Posterior vena cava (tissue), 2 donors: Measurements from ENCODE around the gene BCL10. TPM values are rescaled to one million over a fixed set of nuclear protein-coding genes. Genes with fewer than 3 reads are reported as not detected.

ENCODE experiments used
- DNase-seq: peaks from one replicate; pipeline ENCODE4 v3.0.0-alpha.2; 2020; ENCODE audit warnings: low spot score
- intact Hi-C, 2 donors: fragments of 100-400 bp; cut with DNase I; formaldehyde crosslinking; loops; one replicate each; pipeline versions ENCODE4 v1.14.1 to v1.14.2; 2022 to 2023
- total RNA-seq, 2 donors: library from RNA; stranded (reverse); fragmentation: NEBNext Ultra II Directional; extraction: Animal tissue kit (Norgen Biotek cat#: 25700); gene quantifications; one replicate each; pipeline ENCODE4 v1.2.1, GENCODE V29; 2021
- donor health status: DM: yes; HTN: yes; CAD: no.
- donor health status: DM: yes; HTN: yes; CAD: no.

Gene BCL10
- total RNA-seq, 2 donors from 2014 or later = 17.0 to 22.1 TPM

DNA sequence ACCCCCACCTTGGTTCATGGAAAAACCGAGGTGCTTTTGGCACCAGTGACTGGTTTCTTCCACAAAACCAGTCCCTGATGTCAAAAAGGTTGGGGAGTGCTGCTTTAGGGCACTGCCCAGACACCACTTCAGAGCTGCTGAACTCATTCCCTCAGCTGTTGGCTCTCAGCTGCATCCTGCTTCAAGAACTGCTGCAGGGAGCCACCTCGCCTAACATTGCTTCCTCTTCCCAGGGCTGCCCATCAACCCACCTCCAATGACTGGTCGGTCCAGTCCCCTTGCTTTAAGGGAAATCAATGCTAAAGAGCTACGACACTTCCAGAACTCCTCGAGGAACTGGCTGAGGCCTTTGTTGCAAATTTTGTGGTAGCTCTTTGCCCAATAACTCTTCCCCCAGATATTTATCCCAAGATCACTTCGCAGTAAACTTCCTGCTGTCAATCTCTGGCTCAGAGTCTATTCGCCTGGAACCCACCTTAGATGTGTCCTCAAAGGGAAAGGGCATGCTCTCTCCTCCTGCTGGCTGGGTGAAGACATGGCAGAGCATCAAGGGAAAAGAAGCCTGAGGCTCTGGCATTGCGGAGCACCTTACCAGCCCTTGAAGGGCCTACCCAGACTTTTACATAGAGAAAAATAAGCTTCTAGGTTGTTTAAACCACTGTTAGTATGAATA is 46.0 kb downstream of the BCL10 start:
- intact Hi-C loops = no loop called here

DNA sequence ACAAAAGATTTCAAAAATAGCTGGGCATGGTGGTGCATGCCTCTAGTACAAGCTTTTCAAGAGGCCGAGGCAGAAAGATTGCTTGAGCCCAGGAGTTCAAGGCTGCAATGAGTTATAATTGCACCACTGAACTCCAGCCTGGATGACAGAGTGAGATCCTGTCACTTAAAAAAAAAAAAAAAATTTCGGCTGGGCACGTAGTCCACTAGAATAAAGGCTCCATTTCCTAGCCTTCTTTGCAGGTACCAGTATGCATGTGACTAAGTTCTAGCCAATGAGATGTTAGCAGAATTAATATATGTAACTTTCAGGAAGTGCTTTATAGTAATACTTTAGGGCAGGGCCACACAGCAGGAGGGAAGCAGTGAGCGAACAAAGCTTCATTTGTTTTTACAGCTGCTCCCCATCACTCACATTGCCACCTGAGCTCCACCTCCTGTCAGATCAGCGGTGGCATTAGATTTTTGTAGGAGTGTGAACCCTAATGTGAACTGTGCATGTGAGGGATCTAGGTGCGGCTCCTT is 46.8 kb downstream of the BCL10 start:
- DNase-seq = no peak
- intact Hi-C loops = loop anchor here in 1 of 2 donors (2.0 kb wide), 1 partner anchor 17 kb away; no protein-coding TSS in a partner anchor

More for the DNA sequence above, 46.0 kb downstream of the BCL10 start:
- no peak for DNase-seq

DNA sequence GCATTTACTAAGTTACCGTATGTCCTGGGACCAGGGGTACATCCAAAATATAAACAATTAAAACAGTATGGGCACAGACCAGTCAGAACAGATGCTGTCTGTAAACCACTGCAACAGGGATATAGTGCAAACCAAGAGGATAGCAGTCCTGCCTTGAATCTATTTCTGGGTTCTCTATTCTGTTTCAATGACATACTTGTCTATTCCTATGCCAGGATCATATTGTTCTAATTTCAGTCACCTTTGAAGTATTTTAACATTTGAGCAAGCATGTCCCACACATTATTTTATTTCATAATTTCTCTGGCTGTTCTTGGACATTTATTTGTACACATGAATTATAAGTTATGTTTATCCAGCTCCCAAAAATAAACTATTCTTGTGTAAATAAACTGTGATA is 47.5 kb downstream of the BCL10 start:
- DNase-seq = no peak
- intact Hi-C loops = loop anchor here in 1 of 2 donors (2.0 kb wide), 1 partner anchor 18 kb away; no protein-coding TSS in a partner anchor

GRCh38 chr1:85225624-85226380 is 50.6 kb downstream of the BCL10 start:
- DNase-seq = no peak
- intact Hi-C loops = no loop called here

GRCh38 chr1:85224734-85225623 is 51.5 kb downstream of the BCL10 start:
- intact Hi-C loops = no loop called here
- DNase-seq = no peak

DNA sequence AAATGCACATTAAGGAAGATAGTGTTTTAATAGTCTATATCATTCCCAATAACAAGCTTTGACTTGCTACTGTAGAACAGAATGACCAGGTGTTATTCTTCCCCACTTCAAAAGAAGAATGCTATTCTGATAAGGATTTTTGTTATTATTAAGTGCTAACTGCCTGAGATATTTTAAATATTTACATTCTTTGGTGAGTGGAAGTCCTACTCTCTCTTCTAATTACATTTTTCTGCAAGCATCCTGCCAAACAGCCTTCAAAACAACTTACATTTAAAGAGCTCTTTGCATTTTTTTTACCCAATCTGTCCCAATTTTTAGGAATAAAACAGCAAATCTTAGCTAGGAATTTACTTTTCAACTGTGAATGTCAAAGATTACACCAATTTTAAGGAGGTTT is 52.1 kb downstream of the BCL10 start:
- no peak for DNase-seq
- intact Hi-C loops = no loop called here

- no peak for DNase-seq
- intact Hi-C loops = no loop called here
Measured at GRCh38 chr1:85223334-85223733, 53.1 kb downstream of the BCL10 start.

GRCh38 chr1:85220756-85221201 is 55.7 kb downstream of the BCL10 start:
- intact Hi-C loops = no loop called here
- DNase-seq = no peak

DNA sequence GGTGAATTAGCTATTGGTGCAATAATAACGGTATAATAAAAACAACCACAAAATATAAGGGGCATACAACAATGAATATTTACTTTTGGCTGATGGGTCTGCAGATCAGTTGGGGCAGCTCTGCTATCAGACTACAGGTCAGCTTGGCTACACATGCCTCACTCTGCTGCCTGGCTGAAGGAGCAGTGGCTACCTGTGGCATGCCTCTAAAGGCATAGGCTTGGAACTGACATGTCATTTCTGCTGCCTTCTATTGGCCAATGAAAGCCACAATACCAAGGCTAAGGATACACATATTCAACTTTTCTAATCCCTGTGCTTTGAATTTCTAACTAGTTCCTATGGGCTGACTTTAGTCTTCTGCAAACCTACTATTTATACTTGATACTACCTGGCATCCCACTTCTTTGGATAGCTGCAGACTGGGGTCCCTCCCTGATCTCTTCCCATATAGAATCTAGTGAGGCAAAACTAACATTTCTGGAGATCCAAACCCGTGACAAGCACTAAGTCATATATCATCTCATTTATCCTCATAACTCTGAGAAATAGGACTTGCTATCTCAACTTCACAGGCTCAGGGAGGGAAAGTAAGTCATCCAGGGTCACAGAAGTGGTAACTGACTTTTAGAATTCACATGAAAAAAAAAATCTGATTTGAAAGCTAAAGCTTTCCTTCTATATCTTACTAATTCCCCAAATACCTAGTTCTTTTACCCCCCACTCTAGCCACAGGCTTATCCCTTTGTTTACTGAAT is 56.4 kb downstream of the BCL10 start:
- DNase-seq = no peak
- intact Hi-C loops = no loop called here

- intact Hi-C loops = no loop called here
Measured at GRCh38 chr1:85216697-85217096, 59.7 kb downstream of the BCL10 start.

More at GRCh38 chr1:85216697-85217096, 59.7 kb downstream of the BCL10 start:
- DNase-seq = no peak

Other genes starting within 250 kb of the BCL10 start
- under 1 TPM; 0.38 to 0.46 TPM for gene MCOLN3, start 228.1 kb downstream of the BCL10 start, total RNA-seq
- 10 to 100 TPM in 1 of 2 donors, 1 to 10 TPM in 1; 7.3 to 11.0 TPM for gene SYDE2, start 75.6 kb downstream of the BCL10 start, total RNA-seq
- 10 to 100 TPM; 17.5 to 22.9 TPM for gene C1orf52, start 17.0 kb downstream of the BCL10 start, total RNA-seq
- 10 to 100 TPM; 31.8 to 46.1 TPM for gene DDAH1, start 188.5 kb upstream of the BCL10 start, total RNA-seq